PC-9 (cell line): ENCODE measurements around the gene MAP2K1. TPM values are rescaled to one million over a fixed set of nuclear protein-coding genes. Genes with fewer than 3 reads are reported as not detected.

Experiments used
- BruUV-seq: library from RNA; stranded (reverse); fragments of 400-500 nt; replicated peaks from 2 replicates; lab custom pipeline; 2021; lab: Mats Ljungman, UMichigan
- CTCF ChIA-PET: fragments of 300-600 bp; sonication (Branson Sonifier 250); formaldehyde crosslinking; loops from one replicate; lab custom pipeline; 2022; ENCODE audit warnings: antibody characterized with exemption; lab: Charles Lee
- POLR2A ChIA-PET: fragments of 300-600 bp; sonication (Branson Sonifier 250); formaldehyde crosslinking; loops from one replicate; lab custom pipeline; 2022; ENCODE audit warnings: antibody characterized with exemption; ENCODE audit not compliant: unreplicated experiment; lab: Charles Lee
- DNase-seq, 2 experiments: peaks; one replicate each; pipeline versions ENCODE4 v3.0.0 to v3.0.0-alpha.2; 2015 to 2022; ENCODE audit warnings: mixed read lengths in 1 of 2
- H2AFZ ChIP-seq: fragments of 200-600 bp; sonication (generic); 2 replicates; pipeline ENCODE4 v1.8.1; 2017; ENCODE audit warnings: antibody characterized with exemption
- H3F3A ChIP-seq: fragments of 200-600 bp; sonication (generic); 2 replicates; pipeline ENCODE4 v1.8.1; 2017; ENCODE audit warnings: antibody characterized with exemption, mild to moderate bottlenecking, low read depth; ENCODE audit not compliant: insufficient read depth
- H3K27ac ChIP-seq: fragments of 200-600 bp; sonication (generic); 2 replicates; pipeline ENCODE4 v1.6.1; 2016; ENCODE audit warnings: mixed run types
- H3K27me3 ChIP-seq: fragments of 200-600 bp; sonication (generic); 2 replicates; pipeline ENCODE4 v1.6.1; 2016; ENCODE audit warnings: low read depth, mixed run types; ENCODE audit not compliant: insufficient read depth
- H3K36me3 ChIP-seq: fragments of 200-600 bp; sonication (generic); 2 replicates; pipeline ENCODE4 v1.6.1; 2016; ENCODE audit warnings: low read depth, mixed run types
- H3K4me1 ChIP-seq: fragments of 200-600 bp; sonication (generic); replicated peaks from 2 replicates; pipeline ENCODE4 v1.6.1; 2016; ENCODE audit warnings: mixed run types; ENCODE audit not compliant: insufficient read depth
- H3K4me2 ChIP-seq: fragments of 200-600 bp; sonication (generic); 2 replicates; pipeline ENCODE4 v1.6.1; 2017; ENCODE audit warnings: mixed run types
- H3K4me3 ChIP-seq: fragments of 200-600 bp; sonication (generic); 2 replicates; pipeline ENCODE4 v1.6.1; 2016; ENCODE audit warnings: mixed run types
- H3K79me2 ChIP-seq: fragments of 200-600 bp; sonication (generic); 2 replicates; pipeline ENCODE4 v1.6.1; 2017; ENCODE audit warnings: low read depth, mixed run types
- H3K9me2 ChIP-seq: fragments of 200-600 bp; sonication (generic); 2 replicates; pipeline ENCODE4 v1.8.1; 2017; ENCODE audit warnings: mild to moderate bottlenecking; ENCODE audit not compliant: insufficient read depth
- H3K9me3 ChIP-seq: fragments of 200-600 bp; sonication (generic); 2 replicates; pipeline ENCODE4 v1.8.1; 2016; ENCODE audit warnings: low read depth; ENCODE audit not compliant: insufficient read depth
- H4K20me1 ChIP-seq: fragments of 200-600 bp; sonication (generic); 2 replicates; pipeline ENCODE4 v1.8.1; 2017; ENCODE audit not compliant: insufficient read depth
- EZH2 ChIP-seq: fragments of 200-600 bp; sonication (generic); IDR thresholded peaks from 2 replicates; pipeline ENCODE4 v1.8.0; 2017; ENCODE audit warnings: antibody characterized with exemption, low read depth
- intact Hi-C: fragments of 100-400 bp; cut with micrococcal nuclease; formaldehyde crosslinking; loops from one replicate; pipeline ENCODE4 v1.10.0; 2022; ENCODE audit not compliant: unreplicated experiment
- total RNA-seq: library from RNA; stranded (reverse); gene quantifications from 2 replicates; pipeline ENCODE4 v1.2.3, GENCODE V29; 2021
- TF ChIP-seq, protein P1 (sequence below): fragments of 200-600 bp; sonication (generic); conservative IDR thresholded peaks from 2 replicates; pipeline ENCODE4 v1.6.1; 2017; ENCODE audit warnings: mixed run types, antibody characterized with exemption, mild to moderate bottlenecking, moderate library complexity

MAP2K1 gene
- total RNA-seq, 1 experiment from 2014 or later: 78.6 TPM

GRCh38 chr15:66496951-66497501 lies 110.3 kb downstream of the MAP2K1 start:
- Histone ChIP-seq H3K9me2 (no peaks in the 10 kb centered on the region), H3K9me3 (no peaks in the 10 kb centered on the region), H2AFZ (peak overlapping the region; percentile 90), H3F3A (peaks cover 57% of the 10 kb centered on the region), H3K27me3 (no peaks in the 10 kb centered on the region), H3K4me3 (peak overlapping the region; percentile 91), H3K79me2 (peaks cover 39% of the 10 kb centered on the region), H3K4me1 (peaks cover 20% of the 10 kb centered on the region), H3K36me3 (peaks cover 36% of the 10 kb centered on the region), H3K27ac (peak overlapping the region; percentile 77), H3K4me2 (peak overlapping the region; percentile 90), H4K20me1 (peaks cover 40% of the 10 kb centered on the region)
- BruUV-seq: TSS peak; percentile 30
- DNase-seq: no peak
- ChIA-PET CTCF (interaction anchor here (0.7 to 1.6 kb wide), 3 partner anchors 81 to 157 kb away, joined by 6 to 13 read pairs (median 7); partner anchors contain the start of gene MAP2K1), POLR2A (interaction anchor here (0.7 to 1.0 kb wide), 2 partner anchors 35 kb away, joined by 4 to 9 read pairs; no protein-coding TSS in a partner anchor)
- no peak for TF ChIP-seq EZH2
- TF ChIP-seq, protein P1, sequence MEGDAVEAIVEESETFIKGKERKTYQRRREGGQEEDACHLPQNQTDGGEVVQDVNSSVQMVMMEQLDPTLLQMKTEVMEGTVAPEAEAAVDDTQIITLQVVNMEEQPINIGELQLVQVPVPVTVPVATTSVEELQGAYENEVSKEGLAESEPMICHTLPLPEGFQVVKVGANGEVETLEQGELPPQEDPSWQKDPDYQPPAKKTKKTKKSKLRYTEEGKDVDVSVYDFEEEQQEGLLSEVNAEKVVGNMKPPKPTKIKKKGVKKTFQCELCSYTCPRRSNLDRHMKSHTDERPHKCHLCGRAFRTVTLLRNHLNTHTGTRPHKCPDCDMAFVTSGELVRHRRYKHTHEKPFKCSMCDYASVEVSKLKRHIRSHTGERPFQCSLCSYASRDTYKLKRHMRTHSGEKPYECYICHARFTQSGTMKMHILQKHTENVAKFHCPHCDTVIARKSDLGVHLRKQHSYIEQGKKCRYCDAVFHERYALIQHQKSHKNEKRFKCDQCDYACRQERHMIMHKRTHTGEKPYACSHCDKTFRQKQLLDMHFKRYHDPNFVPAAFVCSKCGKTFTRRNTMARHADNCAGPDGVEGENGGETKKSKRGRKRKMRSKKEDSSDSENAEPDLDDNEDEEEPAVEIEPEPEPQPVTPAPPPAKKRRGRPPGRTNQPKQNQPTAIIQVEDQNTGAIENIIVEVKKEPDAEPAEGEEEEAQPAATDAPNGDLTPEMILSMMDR: no peak
- intact Hi-C loops: loop anchor here (1.0 to 10.0 kb wide), 6 partner anchors 14 to 882 kb away; partner anchors contain the start of genes INTS14, MAP2K1 and TIPIN

DNA sequence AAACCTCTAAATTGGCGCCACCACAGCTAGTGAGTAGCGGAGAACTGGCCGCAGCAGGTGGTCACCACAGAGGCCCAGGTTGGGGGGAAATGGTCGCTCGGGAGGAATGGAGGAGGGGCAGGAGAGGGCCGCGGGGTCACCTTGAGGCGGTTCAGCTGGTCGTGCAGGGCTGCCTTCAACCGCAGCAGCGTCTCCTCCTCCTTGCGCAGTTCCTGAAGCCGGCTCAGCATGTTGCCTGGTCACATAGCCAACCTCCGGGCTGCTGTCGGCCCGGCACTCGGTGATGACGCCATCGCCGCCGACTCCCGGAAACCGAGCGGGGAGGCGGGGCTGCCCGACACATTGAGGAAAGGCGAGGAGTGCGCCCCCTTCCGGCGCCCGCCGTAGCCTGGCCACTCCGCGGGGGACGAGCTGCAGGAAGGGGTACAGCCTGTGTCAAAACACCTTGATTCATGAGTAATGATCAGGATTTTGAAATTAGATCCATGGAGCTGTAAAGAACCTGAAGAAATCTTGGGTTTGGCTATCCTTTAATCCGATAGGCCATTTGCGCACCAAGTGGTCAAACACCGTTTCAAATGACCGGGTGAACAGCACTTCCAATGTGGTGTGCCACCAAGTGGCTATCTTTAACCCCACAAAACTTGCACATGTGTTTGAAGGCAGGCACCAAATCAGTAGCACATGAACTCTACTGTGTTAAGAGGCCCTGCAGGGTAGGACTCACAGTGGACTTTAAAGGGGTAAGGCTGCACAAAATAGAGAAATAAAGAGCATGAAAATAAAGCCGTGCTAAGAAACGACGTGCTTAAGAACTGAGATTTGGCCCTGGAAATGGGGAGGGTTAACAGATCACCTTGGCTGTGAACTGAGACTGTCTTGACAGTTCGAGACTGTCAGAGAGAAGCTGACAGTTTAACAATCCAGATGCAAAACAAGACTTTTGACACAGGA lies 111.1 kb downstream of the MAP2K1 start, which contains the start of gene SNAPC5:
SNAPC5 (minus strand) TSS at position 261 of the 954 bp plus-strand sequence; CDS start at position 230, 31 bp downstream.
- Histone ChIP-seq H3K9me3 (no peaks in the 10 kb centered on the region), H3F3A (peaks cover 62% of the 10 kb centered on the region), H3K4me3 (peak within 1 kb of the TSS; percentile 91), H3K4me1 (peaks cover 24% of the 10 kb centered on the region), H3K79me2 (peaks cover 47% of the 10 kb centered on the region), H3K36me3 (peaks cover 41% of the 10 kb centered on the region), H3K9me2 (no peaks in the 10 kb centered on the region), H3K27ac (peak within 1 kb of the TSS; percentile 77), H4K20me1 (peaks cover 48% of the 10 kb centered on the region), H3K4me2 (peak within 1 kb of the TSS; percentile 90), H2AFZ (peak within 1 kb of the TSS; percentile 90), H3K27me3 (no peaks in the 10 kb centered on the region)
- ChIA-PET POLR2A (interaction anchor here (0.5 to 1.0 kb wide), 5 partner anchors 28 to 1826 kb away, joined by 3 to 6 read pairs (median 4); no protein-coding TSS in a partner anchor), CTCF (interaction anchor here (0.6 to 1.6 kb wide), 5 partner anchors 13 to 211 kb away, joined by 3 to 13 read pairs (median 4); partner anchors contain the start of gene MAP2K1)
- DNase-seq: peak; percentile 88 to 96
- intact Hi-C loops: loop anchor here (1.0 to 10.0 kb wide), 6 partner anchors 14 to 883 kb away; partner anchors contain the start of genes INTS14, MAP2K1 and TIPIN
- no peak for TF ChIP-seq EZH2
- TF ChIP-seq, protein P1: peak; percentile 89
- no TSS peak for BruUV-seq
